Transverse colon (tissue), 4 donors: ENCODE data around the gene TRIM29. TPM values are rescaled to one million over a fixed set of nuclear protein-coding genes. Genes with fewer than 3 reads are reported as not detected.

Source experiments
- DNase-seq: peaks from one replicate; pipeline ENCODE4 v3.0.0-alpha.2; 2019
- H3K27ac ChIP-seq, 4 donors: fragments of 200-600 bp; sonication (generic); 2 replicates each; pipeline ENCODE4 v1.5.1; 2016 to 2018; ENCODE audit warnings: inconsistent platforms in 4 of 4
- H3K27me3 ChIP-seq: fragments of 200-600 bp; sonication (generic); 2 replicates; pipeline ENCODE4 v1.5.1; 2017; ENCODE audit warnings: inconsistent platforms
- H3K36me3 ChIP-seq, 4 donors: fragments of 200-600 bp; sonication (generic); 2 replicates each; pipeline ENCODE4 v1.5.1; 2017 to 2019; ENCODE audit warnings: inconsistent platforms in 4 of 4
- H3K4me1 ChIP-seq, 4 donors: fragments of 200-600 bp; sonication (generic); 2 replicates each; pipeline ENCODE4 v1.5.1; 2017 to 2020; ENCODE audit warnings: inconsistent platforms in 4 of 4
- H3K4me3 ChIP-seq, 4 donors: fragments of 200-600 bp; sonication (generic); 1 replicate in 1 of 4; 2 replicates in 3 of 4; pipeline versions ENCODE4 v1.5.1 to v1.6.1; 2017 to 2019; ENCODE audit warnings: inconsistent platforms in 4 of 4
- H3K9me3 ChIP-seq, 2 donors: fragments of 200-600 bp; sonication (generic); 2 replicates each; pipeline ENCODE4 v1.5.1; 2017 to 2019; ENCODE audit warnings: inconsistent platforms in 2 of 2
- CTCF ChIP-seq, 5 experiments: fragments of 200-600 bp in 3 of 5; fragments of 450-650 bp in 2 of 5; sonication (generic) in 3 of 5; IDR thresholded peaks; 1 replicate in 2 of 5; 2 replicates in 3 of 5; pipeline ENCODE4 v1.5.1; 2016 to 2017; ENCODE audit warnings: antibody characterized with exemption in 5 of 5, inconsistent platforms in 3 of 5, mild to moderate bottlenecking in 2 of 5, moderate library complexity in 1 of 5
- EP300 ChIP-seq: sonication (generic); formaldehyde crosslinking; IDR thresholded peaks from one replicate; pipeline ENCODE4 v1.6.1; 2017; ENCODE audit warnings: antibody characterized with exemption, low read depth
- POLR2A ChIP-seq: fragments of 450-650 bp; IDR thresholded peaks from one replicate; pipeline ENCODE4 v1.6.1; 2016; ENCODE audit warnings: antibody characterized with exemption, mild to moderate bottlenecking, moderate library complexity
- POLR2AphosphoS5 ChIP-seq, 3 donors: sonication (generic); formaldehyde crosslinking; IDR thresholded peaks; one replicate each; pipeline ENCODE4 v1.6.1; 2016; ENCODE audit warnings: antibody characterized with exemption in 3 of 3
- WGBS, 2 donors: methylation state at CpG; one replicate each; pipeline ENCODE4 v1.1.5; 2018; ENCODE audit warnings: low coverage in 1 of 2; 5-methylcytosine and 5-hydroxymethylcytosine counted together
- in situ Hi-C, 4 donors: fragments of 200-750 bp; cut with MboI; loops; one replicate each; pipeline versions ENCODE4 v1.15.0 to v1.15.1; 2017; ENCODE audit warnings: low sequenced_read_pairs in 3 of 4, low pct_ligation_motif_present in 1 of 4, low pct_unique_long_range_greater_than_20kb in 1 of 4
- intact Hi-C: fragments of 100-400 bp; cut with DNase I; formaldehyde crosslinking; loops from one replicate; pipeline ENCODE4 v1.15.1; 2023; ENCODE audit warnings: low total_unique reads
- total RNA-seq, 4 donors: library from RNA; depleted of rRNA; stranded (reverse); fragments of >200 nt; gene quantifications; one replicate each; pipeline ENCODE4 v1.1.0, GENCODE V29; 2016

The TRIM29 gene
- total RNA-seq, 4 donors from 2014 or later, result 0.75 to 7.8 (median 4.4) TPM; not detected in 1

GRCh38 chr11:120122924-120123683, 14.8 kb downstream of the TRIM29 start:
- WGBS, 2 donors, result 71 to 80% methylated on average over 1 to 11 of the region's 12 CpGs
- in situ Hi-C loops (loop anchor here in 3 of 4 donors (25.0 kb wide), 2 partner anchors 461 to 636 kb away; no protein-coding TSS in a partner anchor), intact Hi-C loops (no loop called here)
- Histone ChIP-seq H3K36me3 (no peaks in the 10 kb centered on the region), H3K9me3 (no peaks in the 10 kb centered on the region), H3K4me1 (peaks cover under 1 to 2% (median 2%) of the 10 kb centered on the region in 4 donors), H3K27me3 (no peaks in the 10 kb centered on the region), H3K27ac (no peak overlapping the region), H3K4me3 (no peak overlapping the region)
- no peak for DNase-seq
- no peak for TF ChIP-seq POLR2A
- TF ChIP-seq EP300, result no peak
- TF ChIP-seq POLR2AphosphoS5 (IDR thresholded peaks at IDR 0.05), result no peak
- no peak for TF ChIP-seq CTCF (IDR thresholded peaks at IDR 0.05)

GRCh38 chr11:120121914-120122473, 15.9 kb downstream of the TRIM29 start:
- Histone ChIP-seq H3K36me3 (no peaks in the 10 kb centered on the region), H3K4me1 (no peaks in the 10 kb centered on the region), H3K4me3 (no peak overlapping the region), H3K27me3 (no peaks in the 10 kb centered on the region), H3K9me3 (no peaks in the 10 kb centered on the region), H3K27ac (no peak overlapping the region)
- 60% methylated on average over 9 of the region's 9 CpGs; no CpG with 5 or more reads in 1 of the 2 donors for WGBS, 2 donors
- TF ChIP-seq EP300, result no peak
- TF ChIP-seq POLR2A, result no peak
- no peak for TF ChIP-seq CTCF (IDR thresholded peaks at IDR 0.05)
- no peak for TF ChIP-seq POLR2AphosphoS5 (IDR thresholded peaks at IDR 0.05)
- DNase-seq, result peak; percentile 24
- in situ Hi-C loops, result loop anchor here in 3 of 4 donors (25.0 kb wide), 2 partner anchors 460 to 635 kb away; no protein-coding TSS in a partner anchor
- intact Hi-C loops, result no loop called here

GRCh38 chr11:120121336-120121735, 16.6 kb downstream of the TRIM29 start:
- intact Hi-C loops, result no loop called here

More at GRCh38 chr11:120121336-120121735, 16.6 kb downstream of the TRIM29 start:
- H3K4me3 ChIP-seq, result no peak overlapping the region
- 76% methylated on average over 3 of the region's 3 CpGs; no CpG with 5 or more reads in 1 of the 2 donors for WGBS, 2 donors
- no peak for DNase-seq
- TF ChIP-seq POLR2A (no peak), POLR2AphosphoS5 (IDR thresholded peaks at IDR 0.05) (no peak), CTCF (IDR thresholded peaks at IDR 0.05) (no peak), EP300 (no peak)
- H3K4me1 ChIP-seq, result no peaks in the 10 kb centered on the region
- H3K9me3 ChIP-seq, result no peaks in the 10 kb centered on the region
- H3K36me3 ChIP-seq, result no peaks in the 10 kb centered on the region
- H3K27me3 ChIP-seq, result no peaks in the 10 kb centered on the region
- H3K27ac ChIP-seq, result no peak overlapping the region
- in situ Hi-C loops, result loop anchor here in 3 of 4 donors (25.0 kb wide), 2 partner anchors 459 to 634 kb away; no protein-coding TSS in a partner anchor
